ENCODE data around the gene RIPK3. TPM values are rescaled to one million over a fixed set of nuclear protein-coding genes. Genes with fewer than 3 reads are reported as not detected.

The RIPK3 gene
- total and polyA plus RNA-seq, 2 experiments from 2014 or later = 4.8 to 7.0 TPM

DNA sequence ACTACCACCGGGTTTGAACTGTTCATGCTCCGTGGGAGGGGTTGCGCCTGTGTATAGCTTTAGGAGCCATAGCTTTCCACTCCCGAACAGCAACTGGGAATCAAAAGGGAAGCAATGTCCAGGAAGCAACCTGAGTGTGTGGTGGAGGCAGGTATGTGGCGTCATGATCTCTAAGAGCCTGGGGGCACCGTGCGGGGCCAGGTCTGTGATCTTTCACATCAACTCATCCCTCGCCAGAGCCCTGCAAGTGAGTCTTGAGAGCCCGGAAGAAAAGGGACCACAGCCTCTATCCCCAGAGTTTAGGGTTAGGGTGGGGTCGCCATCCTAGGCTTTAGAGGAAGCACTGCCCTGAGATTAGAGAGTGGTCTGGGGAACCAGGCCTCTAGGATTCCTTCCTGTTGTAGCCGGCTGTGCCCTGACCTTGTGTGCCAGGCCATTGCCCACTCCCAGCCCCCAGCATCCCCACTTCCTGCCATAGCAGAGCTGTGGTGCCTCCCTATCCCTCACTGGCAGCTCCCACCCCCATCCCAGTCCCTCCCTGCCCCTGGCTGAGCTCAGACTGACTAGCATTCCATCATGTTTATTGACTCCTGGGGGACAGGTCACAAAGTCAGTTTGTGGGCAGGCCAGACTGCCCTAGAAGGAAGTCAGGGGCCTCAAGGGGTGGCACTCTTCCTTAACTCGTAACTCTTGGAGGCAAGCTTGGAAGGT is 4.2 kb downstream of the RIPK3 start:
- no peak overlapping the region for H3K27ac ChIP-seq
- H3K27me3 ChIP-seq = peaks cover 54% of the 10 kb centered on the region
- H3K4me1 ChIP-seq (ENCODE audit: insufficient read depth) = peaks cover 34% of the 10 kb centered on the region
- 57% methylated on average over 12 of the region's 12 CpGs for WGBS (ENCODE audit: low lambda C conversion rate, missing lambda C conversion rate)
- H3K79me2 ChIP-seq = no peaks in the 10 kb centered on the region
- H3K36me3 ChIP-seq (replicated peaks; ENCODE audit: insufficient read depth, low read depth) = no peaks in the 10 kb centered on the region
- no peak overlapping the region for H3K4me3 ChIP-seq
- TF ChIP-seq EZH2phosphoT487 (IDR thresholded peaks at IDR 0.05; ENCODE audit: low read depth, severe bottlenecking, unreplicated experiment) = no peak
- no peak for TF ChIP-seq EZH2 (IDR thresholded peaks at IDR 0.05; ENCODE audit: borderline replicate concordance)
- TF ChIP-seq, protein P1, sequence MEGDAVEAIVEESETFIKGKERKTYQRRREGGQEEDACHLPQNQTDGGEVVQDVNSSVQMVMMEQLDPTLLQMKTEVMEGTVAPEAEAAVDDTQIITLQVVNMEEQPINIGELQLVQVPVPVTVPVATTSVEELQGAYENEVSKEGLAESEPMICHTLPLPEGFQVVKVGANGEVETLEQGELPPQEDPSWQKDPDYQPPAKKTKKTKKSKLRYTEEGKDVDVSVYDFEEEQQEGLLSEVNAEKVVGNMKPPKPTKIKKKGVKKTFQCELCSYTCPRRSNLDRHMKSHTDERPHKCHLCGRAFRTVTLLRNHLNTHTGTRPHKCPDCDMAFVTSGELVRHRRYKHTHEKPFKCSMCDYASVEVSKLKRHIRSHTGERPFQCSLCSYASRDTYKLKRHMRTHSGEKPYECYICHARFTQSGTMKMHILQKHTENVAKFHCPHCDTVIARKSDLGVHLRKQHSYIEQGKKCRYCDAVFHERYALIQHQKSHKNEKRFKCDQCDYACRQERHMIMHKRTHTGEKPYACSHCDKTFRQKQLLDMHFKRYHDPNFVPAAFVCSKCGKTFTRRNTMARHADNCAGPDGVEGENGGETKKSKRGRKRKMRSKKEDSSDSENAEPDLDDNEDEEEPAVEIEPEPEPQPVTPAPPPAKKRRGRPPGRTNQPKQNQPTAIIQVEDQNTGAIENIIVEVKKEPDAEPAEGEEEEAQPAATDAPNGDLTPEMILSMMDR (IDR thresholded peaks at IDR 0.05; ENCODE audit: poor library complexity) = no peak
- no peak overlapping the region for H2AFZ ChIP-seq
- no peaks in the 10 kb centered on the region for H3K9me3 ChIP-seq (ENCODE audit: low read depth)
- DNase-seq (ENCODE audit: low spot score) = no peak
- peak overlapping the region; percentile 90 for H3K4me2 ChIP-seq
- no peaks in the 10 kb centered on the region for H4K20me1 ChIP-seq (ENCODE audit: insufficient read depth, poor library complexity, severe bottlenecking)
- H3K9me2 ChIP-seq (replicated peaks; ENCODE audit: insufficient read depth) = no peaks in the 10 kb centered on the region

DNA sequence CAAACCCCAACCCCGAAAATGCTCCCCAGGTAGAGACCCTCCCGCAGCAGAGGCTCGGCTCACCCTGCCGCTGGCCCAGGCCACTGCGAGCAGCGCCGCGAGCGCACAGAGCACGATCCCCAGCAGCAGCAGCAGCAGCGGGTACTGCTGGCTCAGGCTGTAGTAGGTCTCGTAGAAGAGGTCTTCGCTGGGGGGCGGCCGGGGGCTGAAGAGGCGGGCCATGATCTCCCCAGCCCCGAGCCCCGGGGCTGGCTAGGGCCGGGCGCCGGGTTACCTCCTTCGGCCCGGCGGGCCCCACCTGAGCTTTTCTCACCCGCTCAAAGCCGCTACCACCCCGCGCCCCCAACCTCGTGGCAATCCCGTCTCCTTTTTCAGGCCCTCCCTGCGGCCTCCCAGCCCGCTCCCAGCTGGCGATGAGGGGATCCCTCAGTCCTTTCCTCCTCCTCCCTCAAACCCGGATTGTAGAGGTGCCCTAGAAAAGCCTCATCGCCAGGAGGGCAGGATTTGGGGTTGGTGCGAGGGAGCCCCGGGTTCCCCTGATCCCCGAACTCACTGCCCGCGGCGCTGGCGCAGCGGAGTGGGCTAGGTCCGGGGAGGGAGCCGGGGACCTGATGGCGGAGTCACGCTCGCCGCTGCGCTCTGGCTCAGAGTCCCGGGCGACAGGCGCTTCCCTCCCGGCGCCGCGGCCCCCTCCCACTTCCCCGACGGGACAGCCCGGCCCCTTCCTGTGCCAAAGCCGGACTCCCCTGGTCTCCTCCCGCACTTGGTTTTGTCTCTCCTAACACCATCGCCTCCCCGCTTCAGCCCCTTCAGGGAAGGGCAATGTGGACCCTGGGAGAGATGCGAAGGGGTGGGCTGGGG is 5.1 kb downstream of the RIPK3 start, which contains the start of gene ADCY4:
TSS of gene ADCY4 (minus strand) at position 641 of the 861 bp plus-strand sequence. CDS start at position 222, 419 bp downstream.
- Histone ChIP-seq H3K9me2 (replicated peaks; ENCODE audit: insufficient read depth) (no peaks in the 10 kb centered on the region), H3K4me3 (peak within 1 kb of the TSS; percentile 18), H3K27ac (no peak within 1 kb of the TSS), H4K20me1 (ENCODE audit: insufficient read depth, poor library complexity, severe bottlenecking) (no peaks in the 10 kb centered on the region), H3K27me3 (peaks cover 46% of the 10 kb centered on the region), H3K4me2 (peak within 1 kb of the TSS; percentile 90), H3K4me1 (ENCODE audit: insufficient read depth) (peaks cover 32% of the 10 kb centered on the region), H2AFZ (peak within 1 kb of the TSS; percentile 51), H3K79me2 (no peaks in the 10 kb centered on the region), H3K36me3 (replicated peaks; ENCODE audit: insufficient read depth, low read depth) (no peaks in the 10 kb centered on the region), H3K9me3 (ENCODE audit: low read depth) (no peaks in the 10 kb centered on the region)
- peak; percentile 90 for TF ChIP-seq EZH2 (IDR thresholded peaks at IDR 0.05; ENCODE audit: borderline replicate concordance)
- peak; percentile 28 for TF ChIP-seq EZH2phosphoT487 (IDR thresholded peaks at IDR 0.05; ENCODE audit: low read depth, severe bottlenecking, unreplicated experiment)
- TF ChIP-seq, protein P1 (IDR thresholded peaks at IDR 0.05; ENCODE audit: poor library complexity) = no peak
- no peak for DNase-seq (ENCODE audit: low spot score)
- 8% methylated on average over 30 of the region's 65 CpGs for WGBS (ENCODE audit: low lambda C conversion rate, missing lambda C conversion rate)

DNA sequence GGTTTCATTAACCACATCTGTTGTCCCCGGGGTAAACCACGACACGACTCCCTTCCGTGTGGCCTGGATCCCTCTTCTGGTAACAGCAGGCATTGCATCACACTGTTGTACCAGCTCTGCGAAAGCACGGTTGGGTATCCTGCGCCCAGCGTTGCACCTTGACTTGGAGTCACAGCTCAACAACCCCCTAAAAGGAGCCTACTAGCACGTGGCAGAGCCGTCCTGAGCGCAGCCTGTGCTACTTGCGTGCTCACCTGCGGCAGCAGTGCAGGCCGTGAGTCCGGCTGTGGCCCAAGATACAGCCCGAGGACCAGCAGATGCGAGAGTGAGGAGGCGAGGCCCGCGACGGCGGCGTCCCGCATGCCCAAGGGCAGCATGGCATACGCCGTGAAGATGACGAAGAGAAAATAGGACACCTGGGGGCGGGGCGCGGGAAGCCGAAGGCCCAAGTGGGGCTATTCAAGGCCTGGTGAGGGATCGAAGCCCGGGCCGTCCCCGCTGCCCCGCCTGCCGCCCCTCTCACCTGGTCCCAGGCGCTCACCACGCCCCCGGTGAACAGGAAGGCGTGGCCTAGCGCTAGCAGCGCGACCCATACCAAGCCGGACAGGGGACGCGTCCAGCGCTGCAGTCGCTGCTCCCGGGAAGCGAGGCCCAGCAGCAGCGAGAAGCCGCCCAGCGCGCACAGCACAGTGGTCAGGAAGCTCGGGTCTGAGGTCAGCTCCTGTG is 7.4 kb downstream of the RIPK3 start:
- 6% methylated on average over 41 of the region's 56 CpGs for WGBS (ENCODE audit: low lambda C conversion rate, missing lambda C conversion rate)
- TF ChIP-seq, protein P1 (IDR thresholded peaks at IDR 0.05; ENCODE audit: poor library complexity) = peak; percentile 60
- TF ChIP-seq EZH2phosphoT487 (IDR thresholded peaks at IDR 0.05; ENCODE audit: low read depth, severe bottlenecking, unreplicated experiment) = no peak
- Histone ChIP-seq H4K20me1 (ENCODE audit: insufficient read depth, poor library complexity, severe bottlenecking) (no peaks in the 10 kb centered on the region), H2AFZ (peak overlapping the region; percentile 77), H3K27ac (no peak overlapping the region), H3K36me3 (replicated peaks; ENCODE audit: insufficient read depth, low read depth) (no peaks in the 10 kb centered on the region), H3K4me1 (ENCODE audit: insufficient read depth) (peaks cover 27% of the 10 kb centered on the region), H3K79me2 (no peaks in the 10 kb centered on the region), H3K27me3 (peaks cover 39% of the 10 kb centered on the region), H3K9me3 (ENCODE audit: low read depth) (no peaks in the 10 kb centered on the region), H3K9me2 (replicated peaks; ENCODE audit: insufficient read depth) (no peaks in the 10 kb centered on the region), H3K4me3 (peak overlapping the region; percentile 24), H3K4me2 (peak overlapping the region; percentile 90)
- DNase-seq (ENCODE audit: low spot score) = peak; percentile 85
